Osteocyte (in vitro differentiated cells): ENCODE results near the gene NSMCE1. TPM values are rescaled to one million over a fixed set of nuclear protein-coding genes. Genes with fewer than 3 reads are reported as not detected.

Source experiments
- DNase-seq: peaks from one replicate; pipeline ENCODE4 v3.0.0; 2021; ENCODE audit warnings: mixed read lengths; ENCODE audit not compliant: unreplicated experiment; ENCODE audit errors: extremely low spot score
- H3K27ac Mint-ChIP-seq: one replicate; pipeline ENCODE4 v1.8.0; 2021; ENCODE audit warnings: mild to moderate bottlenecking, mixed read lengths; ENCODE audit not compliant: unreplicated experiment
- H3K27me3 Mint-ChIP-seq: one replicate; pipeline ENCODE4 v1.8.0; 2021; ENCODE audit warnings: mixed read lengths; ENCODE audit not compliant: unreplicated experiment
- H3K36me3 Mint-ChIP-seq: one replicate; pipeline ENCODE4 v1.8.0; 2021; ENCODE audit warnings: mixed read lengths; ENCODE audit not compliant: unreplicated experiment
- H3K4me1 Mint-ChIP-seq: one replicate; pipeline ENCODE4 v1.8.0; 2021; ENCODE audit warnings: mixed read lengths; ENCODE audit not compliant: unreplicated experiment
- H3K4me3 Mint-ChIP-seq: one replicate; pipeline ENCODE4 v1.8.0; 2021; ENCODE audit warnings: mild to moderate bottlenecking, moderate library complexity, mixed read lengths; ENCODE audit not compliant: unreplicated experiment
- H3K9me3 Mint-ChIP-seq: one replicate; pipeline ENCODE4 v1.8.0; 2021; ENCODE audit warnings: mixed read lengths; ENCODE audit not compliant: unreplicated experiment
- CTCF ChIP-seq: fragments of 200-600 bp; sonication (generic); IDR thresholded peaks from 2 replicates; pipeline ENCODE4 v1.5.0; 2021; ENCODE audit warnings: antibody characterized with exemption, mild to moderate bottlenecking, moderate library complexity
- total RNA-seq: library from RNA; stranded (reverse); gene quantifications from 2 replicates; pipeline ENCODE4 v1.2.1, GENCODE V29; 2021

NSMCE1 gene
- total RNA-seq, 1 donor from 2014 or later, result 28.3 TPM

GRCh38 chr16:27228621-27229501 is 39.7 kb downstream of the NSMCE1 start:
- H3K9me3 Mint-ChIP-seq, result no peaks in the 10 kb centered on the region
- no peaks in the 10 kb centered on the region for H3K36me3 Mint-ChIP-seq
- no peak for TF ChIP-seq CTCF
- no peak overlapping the region for H3K4me3 Mint-ChIP-seq
- no peaks in the 10 kb centered on the region for H3K27me3 Mint-ChIP-seq
- no peak for DNase-seq
- no peaks in the 10 kb centered on the region for H3K4me1 Mint-ChIP-seq
- no peak overlapping the region for H3K27ac Mint-ChIP-seq

- no peak for DNase-seq
- Mint-ChIP-seq H3K4me3 (no peak overlapping the region), H3K27me3 (no peaks in the 10 kb centered on the region), H3K27ac (no peak overlapping the region), H3K4me1 (peaks cover 3% of the 10 kb centered on the region), H3K9me3 (no peaks in the 10 kb centered on the region), H3K36me3 (no peaks in the 10 kb centered on the region)
- no peak for TF ChIP-seq CTCF
These were observed 40.5 kb downstream of the NSMCE1 start for GRCh38 chr16:27228045-27228444.

- no peak for DNase-seq
- TF ChIP-seq CTCF, result no peak
- Mint-ChIP-seq H3K36me3 (no peaks in the 10 kb centered on the region), H3K9me3 (no peaks in the 10 kb centered on the region), H3K27ac (no peak overlapping the region), H3K27me3 (no peaks in the 10 kb centered on the region), H3K4me1 (peaks cover 12% of the 10 kb centered on the region), H3K4me3 (no peak overlapping the region)
These were observed 41.4 kb downstream of the NSMCE1 start for GRCh38 chr16:27226976-27227705.

GRCh38 chr16:27226476-27226875 is 42.1 kb downstream of the NSMCE1 start:
- no peaks in the 10 kb centered on the region for H3K36me3 Mint-ChIP-seq
- H3K27me3 Mint-ChIP-seq, result no peaks in the 10 kb centered on the region
- H3K27ac Mint-ChIP-seq, result no peak overlapping the region
- H3K4me3 Mint-ChIP-seq, result no peak overlapping the region
- no peak for DNase-seq
- no peak for TF ChIP-seq CTCF
- H3K9me3 Mint-ChIP-seq, result no peaks in the 10 kb centered on the region
- H3K4me1 Mint-ChIP-seq, result peaks cover 15% of the 10 kb centered on the region
